ENCODE data around the gene CFAP57. TPM values are rescaled to one million over a fixed set of nuclear protein-coding genes. Genes with fewer than 3 reads are reported as not detected.

CFAP57 gene
- total RNA-seq, 2 donors from 2014 or later = 0.25 TPM; not detected in 1

DNA sequence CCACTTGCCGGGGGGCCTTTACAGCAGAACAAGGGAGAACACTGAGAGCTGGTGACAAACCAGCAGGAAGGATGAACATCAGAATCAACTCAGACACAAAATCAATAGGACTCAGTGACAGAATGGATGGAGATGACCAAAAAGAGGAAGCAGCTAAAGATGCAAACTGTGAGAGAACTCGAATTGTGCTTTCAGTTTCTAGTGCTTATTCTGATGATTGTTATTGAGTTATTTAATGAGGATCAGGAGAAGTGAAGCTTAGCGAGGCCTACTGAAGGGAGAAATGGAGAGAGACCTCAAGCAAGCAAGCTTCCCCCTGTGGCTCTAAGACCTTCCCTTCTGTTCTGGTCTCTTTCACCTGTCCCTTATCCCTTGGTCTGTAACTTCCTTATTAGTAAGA is 67.4 kb downstream of the CFAP57 start:
- ATAC-seq = no peak
- Mint-ChIP-seq H3K9me3 (no peaks in the 10 kb centered on the region), H3K36me3 (no peaks in the 10 kb centered on the region), H3K27me3 (peaks cover 2 to 5% of the 10 kb centered on the region in 2 donors), H3K4me3 (no peak overlapping the region), H3K27ac (no peak overlapping the region), H3K4me1 (ENCODE audit: low read depth in 2 of 2) (no peaks in the 10 kb centered on the region)
- DNase-seq (ENCODE audit: low spot score) = no peak

DNA sequence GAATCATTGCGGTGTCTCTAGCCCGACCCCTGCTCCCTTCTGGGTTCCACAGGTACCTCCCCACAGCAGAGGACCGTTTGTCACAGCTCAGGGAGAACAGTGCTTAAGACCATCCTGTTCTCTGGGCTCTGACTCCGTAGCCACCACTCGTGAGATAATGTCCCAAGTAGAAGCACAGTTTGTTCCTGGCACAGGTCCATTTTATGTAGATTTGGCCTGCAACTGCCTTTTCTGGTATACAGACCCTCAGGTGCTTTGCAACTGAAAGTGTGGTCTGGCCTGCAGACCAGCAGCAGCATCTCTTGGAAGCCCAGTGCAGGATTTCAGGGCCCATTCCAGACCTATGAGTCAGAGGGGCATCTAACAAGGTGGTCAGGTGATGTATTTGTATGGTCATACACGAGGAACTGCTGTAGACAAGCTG is 69.3 kb downstream of the CFAP57 start:
- Mint-ChIP-seq H3K4me1 (ENCODE audit: low read depth in 2 of 2) (no peaks in the 10 kb centered on the region), H3K9me3 (no peaks in the 10 kb centered on the region), H3K4me3 (no peak overlapping the region), H3K27me3 (peaks cover 4 to 5% of the 10 kb centered on the region in 2 donors), H3K36me3 (no peaks in the 10 kb centered on the region), H3K27ac (no peak overlapping the region)
- ATAC-seq (no peak), DNase-seq (ENCODE audit: low spot score) (no peak)

GRCh38 chr1:43243299-43243698 is 71.2 kb downstream of the CFAP57 start:
- no peaks in the 10 kb centered on the region for H3K4me1 Mint-ChIP-seq (ENCODE audit: low read depth in 2 of 2)
- no peak for DNase-seq (ENCODE audit: low spot score)
- H3K4me3 Mint-ChIP-seq = no peak overlapping the region
- H3K27ac Mint-ChIP-seq = no peak overlapping the region
- H3K27me3 Mint-ChIP-seq = peaks cover 4 to 5% of the 10 kb centered on the region in 2 donors
- no peaks in the 10 kb centered on the region for H3K9me3 Mint-ChIP-seq
- no peak for ATAC-seq
- H3K36me3 Mint-ChIP-seq = no peaks in the 10 kb centered on the region

- Mint-ChIP-seq H3K4me1 (ENCODE audit: low read depth in 2 of 2) (no peaks in the 10 kb centered on the region), H3K36me3 (no peaks in the 10 kb centered on the region), H3K4me3 (no peak overlapping the region), H3K9me3 (no peaks in the 10 kb centered on the region), H3K27ac (no peak overlapping the region), H3K27me3 (peaks cover 5 to 17% of the 10 kb centered on the region in 2 donors)
- DNase-seq (ENCODE audit: low spot score) (no peak), ATAC-seq (no peak)
Observed at GRCh38 chr1:43246466-43247213, 74.5 kb downstream of the CFAP57 start.

DNA sequence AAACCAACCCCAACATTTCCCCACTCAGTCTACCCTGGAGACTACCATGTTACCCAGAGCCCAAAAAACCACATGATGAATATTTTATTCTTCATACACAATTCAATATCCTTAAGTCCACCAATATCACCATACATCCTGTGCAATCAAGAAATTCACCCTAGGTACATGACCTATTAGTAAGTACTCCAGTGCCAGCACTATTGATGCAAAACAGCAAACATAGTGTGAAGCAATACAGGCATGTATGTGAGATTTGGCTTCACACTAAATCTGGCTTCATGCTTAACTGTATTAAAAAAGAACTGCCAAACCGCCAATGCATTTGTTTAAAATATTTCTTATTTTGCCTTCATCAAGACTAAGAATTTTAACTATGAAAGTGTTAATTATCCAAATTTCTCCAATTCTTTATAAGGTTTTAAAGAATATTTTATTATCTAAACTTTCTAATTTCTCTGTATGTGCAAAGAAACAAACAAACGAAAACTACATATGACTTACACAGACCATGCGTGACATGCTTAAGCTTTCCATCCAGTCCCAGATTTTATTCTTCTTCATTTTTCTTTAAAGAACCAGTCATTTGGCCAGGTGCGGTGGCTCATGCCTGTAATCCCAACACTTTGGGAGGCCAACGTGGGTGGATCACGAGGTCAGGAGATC is 75.3 kb downstream of the CFAP57 start:
- H3K27ac Mint-ChIP-seq = no peak overlapping the region

DNA sequence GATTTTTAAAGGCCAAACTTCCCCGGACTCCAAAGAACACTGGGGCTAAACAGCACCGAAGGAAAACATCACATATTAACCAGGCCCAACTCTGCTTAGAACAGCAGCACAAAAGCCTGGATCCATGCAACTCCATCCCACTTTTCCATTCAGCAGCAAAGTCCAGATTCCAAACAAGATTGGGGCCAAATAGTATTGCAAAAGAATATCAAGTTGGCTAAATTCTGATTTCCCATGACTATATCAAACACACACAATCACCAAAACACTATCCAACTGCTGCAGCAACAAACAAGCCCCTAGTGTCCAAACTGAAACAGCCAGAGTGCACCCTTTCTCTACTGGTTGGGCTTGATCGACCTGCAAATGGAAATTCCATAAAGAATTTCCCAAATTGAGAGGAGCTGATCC is 78.2 kb downstream of the CFAP57 start:
- Mint-ChIP-seq H3K4me3 (no peak overlapping the region), H3K27me3 (peaks cover 12 to 31% of the 10 kb centered on the region in 2 donors), H3K9me3 (no peaks in the 10 kb centered on the region), H3K36me3 (no peaks in the 10 kb centered on the region), H3K27ac (no peak overlapping the region), H3K4me1 (ENCODE audit: low read depth in 2 of 2) (no peaks in the 10 kb centered on the region)
- ATAC-seq (no peak), DNase-seq (ENCODE audit: low spot score) (no peak)

More for the DNA sequence above, 75.3 kb downstream of the CFAP57 start:
- Mint-ChIP-seq H3K4me1 (ENCODE audit: low read depth in 2 of 2) (no peaks in the 10 kb centered on the region), H3K27me3 (peaks cover 7 to 21% of the 10 kb centered on the region in 2 donors), H3K9me3 (no peaks in the 10 kb centered on the region), H3K4me3 (no peak overlapping the region), H3K36me3 (no peaks in the 10 kb centered on the region)
- DNase-seq (ENCODE audit: low spot score) (no peak), ATAC-seq (no peak)

- DNase-seq (ENCODE audit: low spot score) = no peak
- H3K27me3 Mint-ChIP-seq = peaks cover 11 to 31% of the 10 kb centered on the region in 2 donors
Observed at GRCh38 chr1:43251024-43251423, 78.9 kb downstream of the CFAP57 start.

DNA sequence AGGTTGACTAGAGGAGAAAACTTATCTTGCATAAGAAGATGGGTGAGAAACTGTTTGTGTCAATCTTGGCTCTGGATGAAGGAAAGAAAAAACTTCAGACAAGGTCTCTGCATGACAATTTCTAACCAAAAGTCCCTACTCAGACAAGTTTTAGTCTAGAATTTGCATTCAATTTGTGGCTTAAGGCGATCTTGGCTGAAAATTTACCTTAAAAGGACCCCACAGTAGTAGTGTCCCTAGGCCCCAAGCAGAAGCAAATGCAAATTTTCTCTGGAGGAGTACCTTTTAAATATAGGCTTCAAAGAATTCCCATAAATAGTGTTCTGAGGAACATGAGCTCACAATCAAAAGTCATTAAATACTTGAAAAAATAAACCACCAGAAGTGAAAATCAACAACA is 80.1 kb downstream of the CFAP57 start:
- Mint-ChIP-seq H3K9me3 (no peaks in the 10 kb centered on the region), H3K27ac (no peak overlapping the region), H3K4me3 (no peak overlapping the region), H3K36me3 (no peaks in the 10 kb centered on the region), H3K27me3 (peaks cover 11 to 31% of the 10 kb centered on the region in 2 donors), H3K4me1 (ENCODE audit: low read depth in 2 of 2) (no peaks in the 10 kb centered on the region)
- DNase-seq (ENCODE audit: low spot score) = no peak
- no peak for ATAC-seq

More at GRCh38 chr1:43251024-43251423, 78.9 kb downstream of the CFAP57 start:
- no peaks in the 10 kb centered on the region for H3K4me1 Mint-ChIP-seq (ENCODE audit: low read depth in 2 of 2)
- no peaks in the 10 kb centered on the region for H3K36me3 Mint-ChIP-seq
- H3K9me3 Mint-ChIP-seq = no peaks in the 10 kb centered on the region
- H3K4me3 Mint-ChIP-seq = no peak overlapping the region
- ATAC-seq = no peak
- H3K27ac Mint-ChIP-seq = no peak overlapping the region

DNA sequence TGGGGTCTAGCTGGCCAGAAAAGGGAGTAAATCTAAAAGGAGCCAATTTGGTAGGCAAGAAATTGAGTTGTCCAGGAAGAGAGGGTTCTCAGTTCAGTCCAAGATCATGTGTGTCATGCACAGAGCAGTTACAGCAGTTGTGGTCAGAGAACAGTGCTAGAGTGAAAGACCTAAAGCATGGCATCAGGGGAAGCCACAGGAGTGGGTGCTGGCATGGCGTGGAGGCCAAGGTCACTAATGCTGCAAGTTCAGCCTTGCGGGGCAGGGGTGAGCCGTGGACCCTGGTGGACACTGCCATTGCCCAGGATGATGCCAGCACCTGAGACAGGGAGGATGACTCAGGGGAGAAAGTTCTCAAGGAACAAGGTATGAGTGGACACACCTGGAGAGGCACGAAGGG is 81.0 kb downstream of the CFAP57 start:
- Mint-ChIP-seq H3K27ac (no peak overlapping the region), H3K36me3 (no peaks in the 10 kb centered on the region), H3K4me3 (no peak overlapping the region), H3K4me1 (ENCODE audit: low read depth in 2 of 2) (no peaks in the 10 kb centered on the region), H3K27me3 (peaks cover 11 to 31% of the 10 kb centered on the region in 2 donors), H3K9me3 (no peaks in the 10 kb centered on the region)
- ATAC-seq (peak in 1 of 2 donors; percentile 43), DNase-seq (ENCODE audit: low spot score) (no peak)

- H3K4me1 Mint-ChIP-seq (ENCODE audit: low read depth in 2 of 2) = no peaks in the 10 kb centered on the region
- H3K36me3 Mint-ChIP-seq = no peaks in the 10 kb centered on the region
- no peaks in the 10 kb centered on the region for H3K9me3 Mint-ChIP-seq
- H3K27ac Mint-ChIP-seq = no peak overlapping the region
- peak in 1 of 2 donors; percentile 40 for ATAC-seq
- no peak overlapping the region for H3K4me3 Mint-ChIP-seq
- DNase-seq (ENCODE audit: low spot score) = no peak
- H3K27me3 Mint-ChIP-seq = peaks cover 11 to 31% of the 10 kb centered on the region in 2 donors
Observed at GRCh38 chr1:43253876-43254275, 81.7 kb downstream of the CFAP57 start.

GRCh38 chr1:43255438-43256210 is 83.5 kb downstream of the CFAP57 start:
- Mint-ChIP-seq H3K27ac (no peak overlapping the region), H3K27me3 (peaks cover 11 to 24% of the 10 kb centered on the region in 2 donors), H3K9me3 (no peaks in the 10 kb centered on the region), H3K36me3 (no peaks in the 10 kb centered on the region), H3K4me3 (no peak overlapping the region), H3K4me1 (ENCODE audit: low read depth in 2 of 2) (no peaks in the 10 kb centered on the region)
- ATAC-seq (no peak), DNase-seq (ENCODE audit: low spot score) (no peak)

GRCh38 chr1:43256675-43257570 is 84.8 kb downstream of the CFAP57 start:
- no peaks in the 10 kb centered on the region for H3K4me1 Mint-ChIP-seq (ENCODE audit: low read depth in 2 of 2)
- H3K36me3 Mint-ChIP-seq = no peaks in the 10 kb centered on the region
- H3K27me3 Mint-ChIP-seq = peaks cover 8 to 11% of the 10 kb centered on the region in 2 donors
- ATAC-seq (no peak), DNase-seq (ENCODE audit: low spot score) (no peak)
- no peak overlapping the region for H3K27ac Mint-ChIP-seq
- no peak overlapping the region for H3K4me3 Mint-ChIP-seq
- no peaks in the 10 kb centered on the region for H3K9me3 Mint-ChIP-seq

DNA sequence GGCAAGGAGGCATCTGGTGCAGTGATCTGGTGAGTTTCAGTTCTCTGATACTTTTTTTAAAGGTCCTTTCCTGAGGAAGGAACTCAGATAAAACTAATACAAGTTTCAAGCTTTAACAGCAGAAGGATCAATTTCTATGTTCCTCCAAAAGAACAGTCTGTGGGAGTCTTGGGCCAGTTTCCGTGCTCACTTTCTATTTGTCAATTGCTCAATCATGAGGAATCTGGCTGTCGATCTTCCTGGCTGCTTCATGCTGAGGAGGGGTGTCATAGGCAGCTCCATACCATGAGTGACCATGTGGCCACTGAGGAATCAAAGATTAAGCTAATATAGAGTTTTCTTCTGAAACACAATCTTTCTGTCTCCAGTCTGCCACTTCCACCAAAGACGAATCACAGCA is 86.2 kb downstream of the CFAP57 start:
- ATAC-seq (no peak), DNase-seq (ENCODE audit: low spot score) (no peak)
- Mint-ChIP-seq H3K36me3 (peaks cover under 1% of the 10 kb centered on the region), H3K4me1 (ENCODE audit: low read depth in 2 of 2) (no peaks in the 10 kb centered on the region), H3K27ac (no peak overlapping the region), H3K27me3 (peaks cover under 1 to 1% of the 10 kb centered on the region in 2 donors), H3K4me3 (no peak overlapping the region), H3K9me3 (no peaks in the 10 kb centered on the region)

Data from natural killer cell treated with Interleukin-12 subunit alpha and Interleukin-12 subunit beta and Interleukin-15 and Interleukin-18, amount 100 ng/mL, for 72 hours (primary cell).